Activated effector memory CD4-positive, alpha-beta T cell treated with Interleukin-2 at 50 U/mL for 16 hours (primary cell): ENCODE data around the gene ZRSR2.

Experiments
- DNase-seq: peaks from one replicate; pipeline ENCODE4 v3.0.0-alpha.2; 2020

Gene ZRSR2

GRCh38 chrX:15854080-15854655 lies 63.9 kb downstream of the ZRSR2 start:
- DNase-seq: peak; percentile 23

GRCh38 chrX:15854712-15855567 lies 64.7 kb downstream of the ZRSR2 start, which contains the start of gene AP1S2:
Gene AP1S2 (minus strand): TSS chrX:15854813. CDS start chrX:15852524, 2,289 bp downstream.
- peak; percentile 90 for DNase-seq

GRCh38 chrX:15855568-15856221 lies 65.4 kb downstream of the ZRSR2 start:
- DNase-seq: no peak

- DNase-seq: no peak
These were observed 65.9 kb downstream of the ZRSR2 start for GRCh38 chrX:15856222-15856587.

- no peak for DNase-seq
These were observed 66.4 kb downstream of the ZRSR2 start for GRCh38 chrX:15856636-15857035.

- DNase-seq: no peak
These were observed 67.8 kb downstream of the ZRSR2 start for GRCh38 chrX:15858051-15858450.

GRCh38 chrX:15860921-15861320 lies 70.6 kb downstream of the ZRSR2 start:
- no peak for DNase-seq

GRCh38 chrX:15864023-15864422 lies 73.7 kb downstream of the ZRSR2 start:
- DNase-seq: no peak

GRCh38 chrX:15864629-15865028 lies 74.3 kb downstream of the ZRSR2 start:
- no peak for DNase-seq

GRCh38 chrX:15866147-15866546 lies 75.9 kb downstream of the ZRSR2 start:
- DNase-seq: no peak

GRCh38 chrX:15869695-15870094 lies 79.4 kb downstream of the ZRSR2 start:
- no peak for DNase-seq

GRCh38 chrX:15870310-15870709 lies 80.0 kb downstream of the ZRSR2 start:
- no peak for DNase-seq
